ENCODE data around the gene ATP4B.
"Not testable (repeated sequence)": the region's sequence is repeated elsewhere in the genome, so short reads cannot be mapped to it uniquely, and the experiment has no call there.

ATP4B gene

GRCh38 chr13:113624640-113625304 lies 33.2 kb downstream of the ATP4B start:
- not testable (repeated sequence) for DNase-seq (ENCODE audit: low spot score)

DNA sequence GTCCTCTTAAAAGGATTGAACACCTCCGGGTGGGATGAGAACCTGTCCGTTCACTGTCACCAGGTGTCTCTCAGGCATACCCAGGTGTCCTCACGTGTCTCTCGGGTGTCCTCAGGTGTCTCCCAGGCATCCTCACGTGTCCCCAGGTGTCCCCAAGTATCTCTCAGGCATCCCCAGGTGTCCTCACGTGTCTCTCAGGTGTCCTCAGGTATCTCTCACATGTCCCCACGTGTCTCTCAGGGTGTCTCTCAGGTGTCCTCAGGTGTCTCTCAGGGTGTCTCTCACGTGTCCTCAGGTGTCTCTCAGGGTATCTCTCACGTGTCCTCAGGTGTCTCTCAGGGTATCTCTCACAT lies 33.8 kb downstream of the ATP4B start:
- no peak for DNase-seq (ENCODE audit: low spot score)

- peak; percentile 41 for DNase-seq (ENCODE audit: low spot score)
Measured at GRCh38 chr13:113623491-113624234, 34.3 kb downstream of the ATP4B start.

- no peak for DNase-seq (ENCODE audit: low spot score)
Measured at GRCh38 chr13:113622791-113623490, 35.1 kb downstream of the ATP4B start.

- DNase-seq (ENCODE audit: low spot score) = not testable (repeated sequence)
Measured at GRCh38 chr13:113621986-113622550, 35.9 kb downstream of the ATP4B start.

GRCh38 chr13:113621498-113621897 lies 36.5 kb downstream of the ATP4B start:
- DNase-seq (ENCODE audit: low spot score) = not testable (repeated sequence)

DNA sequence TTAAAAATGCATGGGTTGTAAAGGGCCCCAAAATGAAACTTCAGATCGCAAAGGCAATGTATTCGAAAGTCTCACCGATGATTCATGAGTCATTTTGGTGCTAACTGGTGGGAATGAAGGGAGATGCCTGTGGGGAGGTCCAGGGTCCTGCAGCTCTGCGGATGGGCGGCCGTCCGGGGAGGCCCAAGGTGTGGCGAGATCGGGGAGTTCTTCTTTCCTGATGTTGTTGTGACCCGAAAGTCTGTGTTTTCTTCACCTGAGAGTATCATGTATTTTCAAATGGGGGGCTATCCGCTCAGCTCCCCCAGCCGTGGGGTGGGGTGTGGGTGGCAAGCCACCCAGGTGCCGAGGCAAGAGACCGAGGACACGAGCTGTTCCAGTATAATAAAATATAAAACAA lies 37.0 kb downstream of the ATP4B start:
- DNase-seq (ENCODE audit: low spot score) = no peak

DNA sequence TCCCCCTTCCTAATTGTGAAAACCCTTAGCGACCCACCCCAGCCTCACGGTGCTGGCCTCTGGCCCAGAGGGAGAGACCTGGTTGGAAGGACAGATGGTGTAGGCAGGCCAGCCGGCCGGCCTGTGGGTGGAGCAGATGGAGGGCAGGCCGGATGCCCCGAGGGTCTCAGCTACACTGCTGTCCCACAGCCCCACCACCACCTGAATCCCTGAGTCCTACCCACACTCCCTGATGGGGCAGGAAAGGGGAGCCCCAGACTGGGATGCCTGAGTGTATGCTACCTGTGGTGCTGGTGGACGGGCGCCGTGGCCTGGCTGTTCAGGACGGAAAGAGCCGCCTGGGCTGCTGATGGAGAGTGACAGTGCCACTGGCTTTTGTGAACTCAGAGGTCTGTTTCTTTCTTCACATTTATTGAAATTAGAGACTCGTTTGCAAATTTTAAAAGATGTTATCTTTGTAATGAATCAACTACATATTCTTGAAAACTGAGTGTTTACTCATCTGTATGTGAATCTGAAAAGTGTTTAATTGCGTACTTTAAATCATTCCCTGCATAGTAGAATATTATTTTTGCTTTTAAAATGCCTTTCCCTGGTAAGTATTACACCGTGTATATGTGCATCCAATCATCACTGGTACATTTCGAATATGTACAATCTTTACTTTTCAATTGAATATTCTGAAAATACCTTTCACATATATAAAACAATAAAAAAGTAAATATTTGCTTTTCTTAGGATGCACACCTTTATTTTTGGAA lies 37.8 kb downstream of the ATP4B start:
- no peak for DNase-seq (ENCODE audit: low spot score)

DNA sequence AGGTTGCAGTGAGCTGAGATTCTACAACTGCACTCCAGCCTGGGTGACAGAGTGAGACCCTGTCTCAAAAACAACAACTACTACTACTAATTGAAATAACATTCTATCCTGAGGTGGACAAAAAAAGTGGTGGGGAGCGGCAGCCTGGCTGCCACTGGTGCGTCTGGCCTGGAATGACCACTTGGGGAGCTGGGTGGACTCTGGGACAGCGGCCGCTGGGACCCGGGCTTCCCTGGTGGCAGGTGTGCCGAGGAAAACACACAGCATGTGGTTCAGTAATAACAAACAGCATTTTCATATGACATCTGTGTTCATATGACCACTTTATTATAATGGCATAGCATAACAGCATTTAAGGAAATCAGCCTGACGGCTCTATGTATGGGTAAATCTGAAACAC lies 39.5 kb downstream of the ATP4B start:
- no peak for DNase-seq (ENCODE audit: low spot score)

DNA sequence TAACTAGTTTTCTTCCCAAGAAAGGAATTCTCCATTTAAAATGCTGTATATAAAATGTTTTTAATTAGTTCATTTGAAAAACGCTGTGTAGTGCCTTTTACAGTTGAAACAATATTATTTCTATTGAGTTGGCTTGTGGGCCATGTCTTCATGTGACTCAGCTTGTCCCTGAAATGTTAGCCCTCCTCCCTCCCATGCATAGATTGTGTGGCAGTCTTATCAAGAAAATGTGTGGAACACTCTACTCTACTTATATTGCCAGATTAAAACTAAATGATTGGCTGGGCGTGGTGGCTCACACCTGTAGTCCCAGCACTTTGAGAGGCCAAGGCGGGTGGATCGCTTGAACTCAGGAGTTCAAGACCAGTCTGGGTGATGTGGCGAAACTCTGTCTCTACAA lies 40.0 kb downstream of the ATP4B start:
- DNase-seq (ENCODE audit: low spot score) = no peak

- no peak for DNase-seq (ENCODE audit: low spot score)
Measured at GRCh38 chr13:113616991-113617749, 40.8 kb downstream of the ATP4B start.

DNA sequence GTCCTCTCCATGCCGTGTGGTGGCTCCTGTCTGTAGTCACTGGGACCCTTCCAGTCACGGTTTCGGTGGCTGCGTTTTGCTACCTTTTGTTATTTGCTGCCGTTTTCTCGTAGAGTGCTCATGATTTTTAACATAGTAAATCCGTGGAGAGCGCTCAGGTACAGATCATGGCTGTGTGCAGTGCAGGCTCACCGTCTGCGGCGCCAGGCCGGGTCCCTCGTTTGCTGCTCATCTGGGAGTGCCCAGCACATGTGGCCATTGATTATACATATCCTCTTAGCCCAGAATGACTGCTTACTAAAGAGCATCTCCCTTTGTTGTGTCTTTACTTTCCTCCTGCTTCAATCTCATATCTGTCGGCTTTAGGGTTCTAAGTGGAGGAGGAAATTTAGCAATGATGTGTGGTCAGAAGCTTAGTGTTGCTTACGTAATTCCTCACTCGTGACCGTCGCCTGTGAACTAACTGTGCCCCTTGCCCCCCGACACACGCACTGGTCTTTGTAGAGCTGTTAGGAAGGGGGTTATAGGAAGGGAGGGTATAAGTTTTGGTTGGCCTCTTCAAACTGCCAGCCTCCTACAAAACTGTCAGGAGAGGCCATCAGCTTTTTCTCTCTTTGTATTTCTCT lies 41.6 kb downstream of the ATP4B start:
- DNase-seq (ENCODE audit: low spot score) = no peak

- DNase-seq (ENCODE audit: low spot score) = no peak
Measured at GRCh38 chr13:113613789-113614379, 44.1 kb downstream of the ATP4B start.

GRCh38 chr13:113612607-113613006 lies 45.4 kb downstream of the ATP4B start:
- no peak for DNase-seq (ENCODE audit: low spot score)

DNA sequence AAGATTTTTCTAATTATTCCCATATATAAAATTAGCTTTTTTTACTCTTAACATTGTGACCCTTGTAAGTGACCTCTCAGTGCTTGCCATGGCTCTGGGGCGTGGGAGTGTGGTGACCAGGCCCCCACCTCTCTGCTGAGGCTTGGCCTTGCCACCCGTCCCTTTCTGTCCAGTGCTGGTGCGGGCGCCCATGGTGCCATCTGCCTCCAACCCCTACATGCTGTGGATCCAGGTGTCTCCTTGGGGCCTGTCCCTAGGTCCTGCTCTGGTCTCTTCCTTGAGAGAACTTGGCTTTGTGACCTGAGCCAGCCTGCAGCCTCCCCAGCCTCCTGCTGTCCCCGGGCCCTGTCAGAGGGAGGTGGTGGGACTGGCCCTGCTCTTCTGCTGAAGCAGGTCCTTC lies 46.0 kb downstream of the ATP4B start:
- DNase-seq (ENCODE audit: low spot score) = no peak

DNA sequence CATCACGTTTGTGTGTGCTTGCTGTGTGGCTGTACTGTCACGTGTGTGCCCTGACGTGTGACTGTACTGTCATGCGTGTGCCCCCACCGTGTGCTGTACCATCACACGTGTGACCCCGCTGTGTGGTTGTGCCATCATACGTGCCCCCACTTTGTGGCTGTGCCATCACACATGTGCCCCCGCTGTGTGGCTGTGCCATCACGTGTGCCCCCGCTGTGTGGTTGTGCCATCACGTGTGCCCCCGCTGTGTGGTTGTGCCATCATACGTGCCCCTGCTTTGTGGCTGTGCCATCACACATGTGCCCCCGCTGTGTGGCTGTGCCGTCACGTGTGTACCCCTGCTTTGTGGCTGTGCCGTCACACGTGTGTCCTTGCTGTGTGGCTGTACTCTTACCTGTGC lies 47.7 kb downstream of the ATP4B start:
- no peak for DNase-seq (ENCODE audit: low spot score)

GRCh38 chr13:113609616-113610015 lies 48.4 kb downstream of the ATP4B start:
- no peak for DNase-seq (ENCODE audit: low spot score)

GRCh38 chr13:113608967-113609533 lies 48.9 kb downstream of the ATP4B start:
- no peak for DNase-seq (ENCODE audit: low spot score)

- DNase-seq (ENCODE audit: low spot score) = no peak
Measured at GRCh38 chr13:113607889-113608635, 49.9 kb downstream of the ATP4B start.

Data from AG08395 (cell line).